Tibial artery (tissue), 4 donors: ENCODE measurements around the gene GPRC5B.

Experiments used
- DNase-seq, 2 donors: peaks; one replicate each; pipeline ENCODE4 v3.0.0-alpha.2; 2019
- H3K27ac ChIP-seq, 2 donors: fragments of 200-600 bp; sonication (generic) in 1 of 2; 1 replicate in 1 of 2; 2 replicates in 1 of 2; pipeline ENCODE4 v1.5.1; 2018 to 2019; ENCODE audit warnings: mild to moderate bottlenecking in 1 of 2
- H3K27me3 ChIP-seq, 2 donors: fragments of 200-600 bp; sonication (generic) in 1 of 2; one replicate each; pipeline versions ENCODE4 v1.5.1 to v1.6.0; 2016 to 2019
- H3K36me3 ChIP-seq, 3 donors: fragments of 200-600 bp; sonication (generic) in 2 of 3; one replicate each; pipeline ENCODE4 v1.5.1; 2016 to 2019; ENCODE audit warnings: mild to moderate bottlenecking in 2 of 3
- H3K4me1 ChIP-seq, 4 donors: fragments of 200-600 bp; sonication (generic) in 2 of 4; 1 replicate in 3 of 4; 2 replicates in 1 of 4; pipeline ENCODE4 v1.5.1; 2016 to 2019
- H3K4me3 ChIP-seq, 2 donors: fragments of 200-600 bp; sonication (generic) in 1 of 2; 1 replicate in 1 of 2; 2 replicates in 1 of 2; pipeline ENCODE4 v1.5.1; 2018 to 2019; ENCODE audit warnings: mild to moderate bottlenecking in 2 of 2
- H3K9me3 ChIP-seq, 3 donors: fragments of 200-600 bp; sonication (generic) in 1 of 3; one replicate each; pipeline ENCODE4 v1.5.1; 2016 to 2019
- intact Hi-C: fragments of 100-400 bp; cut with DNase I; formaldehyde crosslinking; loops from one replicate; pipeline ENCODE4 v1.15.0; 2023; ENCODE audit warnings: low total_unique reads
- TF ChIP-seq, protein P1 (sequence below), 2 experiments: fragments of 200-600 bp in 1 of 2; fragments of 450-650 bp in 1 of 2; IDR thresholded peaks; one replicate each; pipeline ENCODE4 v1.5.1; 2017 to 2019; ENCODE audit warnings: antibody characterized with exemption in 2 of 2, mild to moderate bottlenecking in 1 of 2, moderate library complexity in 1 of 2

The GPRC5B gene

DNA sequence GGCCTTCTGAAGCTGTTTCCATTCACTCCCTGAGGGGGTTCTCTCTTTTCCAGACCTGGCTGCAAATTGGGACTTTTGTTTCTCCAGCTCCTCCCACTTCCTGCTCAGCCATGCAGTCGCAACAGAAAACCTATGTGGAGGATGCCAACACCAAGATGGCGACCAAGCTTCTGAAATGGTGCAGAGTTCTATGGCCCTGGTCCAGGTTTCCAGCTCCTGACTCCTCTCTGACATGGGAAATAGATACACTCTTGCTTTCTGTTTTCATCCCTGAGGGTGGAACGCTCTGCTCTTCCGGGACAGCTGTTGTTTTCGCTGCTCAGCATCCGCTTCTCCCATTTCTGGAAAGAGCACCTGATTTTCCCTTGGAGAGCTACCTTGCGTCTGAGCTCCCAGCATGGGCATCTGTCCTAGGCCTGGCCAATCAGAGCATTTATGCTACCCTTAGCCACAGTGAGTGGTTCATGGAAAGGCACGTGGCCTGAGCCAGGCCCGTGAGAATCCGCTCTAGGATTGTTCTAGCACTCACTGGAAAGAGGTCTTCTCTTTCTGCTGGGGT lies 8.1 kb downstream of the GPRC5B start:
- Histone ChIP-seq H3K4me3 (no peak overlapping the region), H3K36me3 (peaks cover 0 to 10% (median 9%) of the 10 kb centered on the region in 3 donors), H3K4me1 (peaks cover 0 to 4% (median 0%) of the 10 kb centered on the region in 4 donors), H3K27me3 (no peaks in the 10 kb centered on the region), H3K9me3 (no peaks in the 10 kb centered on the region), H3K27ac (no peak overlapping the region)
- intact Hi-C loops: no loop called here
- TF ChIP-seq, protein P1, sequence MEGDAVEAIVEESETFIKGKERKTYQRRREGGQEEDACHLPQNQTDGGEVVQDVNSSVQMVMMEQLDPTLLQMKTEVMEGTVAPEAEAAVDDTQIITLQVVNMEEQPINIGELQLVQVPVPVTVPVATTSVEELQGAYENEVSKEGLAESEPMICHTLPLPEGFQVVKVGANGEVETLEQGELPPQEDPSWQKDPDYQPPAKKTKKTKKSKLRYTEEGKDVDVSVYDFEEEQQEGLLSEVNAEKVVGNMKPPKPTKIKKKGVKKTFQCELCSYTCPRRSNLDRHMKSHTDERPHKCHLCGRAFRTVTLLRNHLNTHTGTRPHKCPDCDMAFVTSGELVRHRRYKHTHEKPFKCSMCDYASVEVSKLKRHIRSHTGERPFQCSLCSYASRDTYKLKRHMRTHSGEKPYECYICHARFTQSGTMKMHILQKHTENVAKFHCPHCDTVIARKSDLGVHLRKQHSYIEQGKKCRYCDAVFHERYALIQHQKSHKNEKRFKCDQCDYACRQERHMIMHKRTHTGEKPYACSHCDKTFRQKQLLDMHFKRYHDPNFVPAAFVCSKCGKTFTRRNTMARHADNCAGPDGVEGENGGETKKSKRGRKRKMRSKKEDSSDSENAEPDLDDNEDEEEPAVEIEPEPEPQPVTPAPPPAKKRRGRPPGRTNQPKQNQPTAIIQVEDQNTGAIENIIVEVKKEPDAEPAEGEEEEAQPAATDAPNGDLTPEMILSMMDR (IDR thresholded peaks at IDR 0.05): no peak
- no peak for DNase-seq

DNA sequence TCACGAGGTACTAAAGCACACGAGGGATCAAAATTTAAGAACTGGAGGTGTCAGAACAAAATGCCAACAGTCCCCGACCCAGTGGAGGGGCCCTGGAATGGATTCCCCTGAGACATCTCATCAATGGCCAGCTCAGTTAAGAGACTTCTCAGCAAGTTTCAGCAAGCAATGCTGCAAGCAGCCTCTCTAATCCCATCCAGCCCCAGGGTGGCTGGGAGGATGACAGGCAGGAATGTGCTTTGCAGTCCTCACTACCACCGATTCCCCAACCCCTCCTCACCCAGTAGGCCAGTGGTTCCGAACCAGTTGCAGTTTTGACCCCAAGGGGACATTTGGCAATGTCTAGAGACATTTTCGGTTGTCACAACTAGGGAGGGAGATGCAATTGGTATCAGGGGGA lies 8.7 kb downstream of the GPRC5B start:
- peaks cover 0 to 4% (median 0%) of the 10 kb centered on the region in 4 donors for H3K4me1 ChIP-seq
- no peak overlapping the region for H3K27ac ChIP-seq
- peaks cover 0 to 13% (median 9%) of the 10 kb centered on the region in 3 donors for H3K36me3 ChIP-seq
- H3K27me3 ChIP-seq: no peaks in the 10 kb centered on the region
- no peaks in the 10 kb centered on the region for H3K9me3 ChIP-seq
- intact Hi-C loops: no loop called here
- TF ChIP-seq, protein P1 (IDR thresholded peaks at IDR 0.05): no peak
- no peak overlapping the region for H3K4me3 ChIP-seq
- DNase-seq: no peak

DNA sequence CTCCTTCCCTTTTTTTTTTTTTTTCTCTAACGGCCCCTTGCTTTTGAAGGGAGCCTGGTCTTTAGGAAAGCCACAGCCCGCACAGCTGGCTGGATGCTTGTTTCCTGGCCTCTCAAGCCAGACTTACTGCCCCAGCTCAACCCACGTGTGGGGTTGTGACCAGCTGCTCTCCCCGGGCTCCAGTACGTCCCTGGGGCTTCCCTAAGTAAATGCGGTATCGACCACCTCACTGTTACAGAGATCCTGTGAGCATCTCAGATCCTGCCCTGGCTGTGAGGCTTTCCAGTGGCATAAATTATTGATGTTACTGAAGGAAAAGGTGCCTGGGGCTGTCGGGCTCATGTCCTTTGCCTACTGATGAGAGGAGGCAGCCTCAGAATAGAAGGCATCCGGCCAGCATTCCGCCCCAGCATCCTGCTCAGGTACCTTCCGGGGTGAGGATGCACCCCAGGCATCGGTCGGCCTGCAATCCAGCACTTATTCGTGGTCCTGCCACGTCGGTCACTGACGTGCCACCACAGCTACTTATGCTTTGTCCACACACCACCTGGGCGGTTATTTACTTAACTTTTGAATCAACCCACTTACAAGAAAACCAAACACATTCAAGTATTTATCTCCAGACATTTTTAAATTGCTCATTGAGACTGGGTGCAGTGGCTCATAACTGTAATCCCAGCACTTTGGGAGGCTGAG lies 9.6 kb downstream of the GPRC5B start:
- H3K27me3 ChIP-seq: no peaks in the 10 kb centered on the region
- H3K36me3 ChIP-seq: peaks cover 0 to 13% (median 9%) of the 10 kb centered on the region in 3 donors
- H3K9me3 ChIP-seq: no peaks in the 10 kb centered on the region
- peaks cover 0 to 4% (median 0%) of the 10 kb centered on the region in 4 donors for H3K4me1 ChIP-seq
- DNase-seq: no peak
- TF ChIP-seq, protein P1 (IDR thresholded peaks at IDR 0.05): no peak
- no peak overlapping the region for H3K4me3 ChIP-seq
- intact Hi-C loops: no loop called here
- H3K27ac ChIP-seq: no peak overlapping the region

DNA sequence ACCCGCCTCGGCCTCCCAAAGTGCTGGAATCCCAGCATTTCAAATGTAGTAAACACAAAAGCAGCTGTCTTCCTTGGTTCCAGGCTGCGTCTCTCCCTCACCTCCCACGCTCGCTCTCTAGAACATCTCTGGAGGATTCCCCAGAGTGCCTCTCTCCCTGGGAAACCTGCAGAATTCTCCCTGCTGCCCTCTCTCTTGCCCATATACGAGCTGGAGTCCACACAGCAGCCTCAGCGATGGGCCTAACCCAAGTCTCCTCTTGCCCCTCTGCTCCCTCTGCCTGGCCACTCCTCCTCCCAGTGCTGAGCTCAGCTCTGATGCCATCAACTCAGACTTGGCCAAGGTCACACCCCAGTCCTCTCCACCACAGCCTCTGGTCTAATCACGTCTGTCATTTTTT lies 10.6 kb downstream of the GPRC5B start:
- no peaks in the 10 kb centered on the region for H3K27me3 ChIP-seq
- H3K4me1 ChIP-seq: peaks cover 0 to 4% (median 0%) of the 10 kb centered on the region in 4 donors
- no peaks in the 10 kb centered on the region for H3K9me3 ChIP-seq
- TF ChIP-seq, protein P1 (IDR thresholded peaks at IDR 0.05): no peak
- no peak overlapping the region for H3K4me3 ChIP-seq
- no peak for DNase-seq
- intact Hi-C loops: no loop called here
- H3K36me3 ChIP-seq: peaks cover 0 to 13% (median 9%) of the 10 kb centered on the region in 3 donors
- no peak overlapping the region for H3K27ac ChIP-seq

DNA sequence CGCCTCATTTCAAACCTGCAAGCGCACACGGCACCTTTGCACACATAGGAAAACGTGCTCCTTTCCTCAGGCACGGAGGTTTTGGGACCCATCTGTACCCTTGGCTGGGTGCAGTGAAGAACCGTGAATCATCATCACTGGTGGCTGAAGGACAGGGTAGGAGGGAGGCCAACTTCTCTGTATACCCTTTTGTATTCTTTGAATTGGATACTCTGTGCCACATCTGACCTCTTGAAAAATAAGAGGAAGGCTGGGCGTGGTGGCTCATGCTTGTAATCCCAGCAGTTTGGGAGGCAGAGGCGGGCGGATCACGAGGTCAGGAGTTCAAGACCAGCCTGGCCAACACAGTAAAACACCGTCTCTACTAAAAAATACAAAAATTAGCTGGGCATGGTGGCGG lies 11.7 kb downstream of the GPRC5B start:
- no peak for DNase-seq
- Histone ChIP-seq H3K9me3 (no peaks in the 10 kb centered on the region), H3K27me3 (no peaks in the 10 kb centered on the region), H3K27ac (no peak overlapping the region), H3K36me3 (peaks cover 0 to 13% (median 9%) of the 10 kb centered on the region in 3 donors), H3K4me1 (no peaks in the 10 kb centered on the region), H3K4me3 (no peak overlapping the region)
- intact Hi-C loops: no loop called here
- TF ChIP-seq, protein P1 (IDR thresholded peaks at IDR 0.05): no peak
